GM12878 (cell line): Measurements from ENCODE around the gene PHYKPL. TPM values are rescaled to one million over a fixed set of nuclear protein-coding genes. Genes with fewer than 3 reads are reported as not detected.

Experiments
- ATAC-seq: fragments of 200-7000 bp; cut with Tn5 transposase; 3 replicates; pipeline ENCODE4 v1.9.1; 2020; ENCODE audit warnings: mild to moderate bottlenecking, moderate library complexity
- BruUV-seq: library from RNA; stranded (reverse); fragments of 400-500 nt; replicated peaks from 2 replicates; lab custom pipeline; 2021; lab: Mats Ljungman, UMichigan
- CTCF ChIA-PET: fragments of 300-600 bp; sonication (Branson Sonifier 250); formaldehyde crosslinking; extraction: SDS; loops from one replicate; lab custom pipeline; 2021; ENCODE audit warnings: inconsistent platforms; lab: Yijun Ruan, JAX
- POLR2A ChIA-PET: fragments of 350-600 bp; formaldehyde crosslinking; extraction: SDS; loops from one replicate; lab custom pipeline; 2021; ENCODE audit warnings: inconsistent platforms; lab: Charles Lee
- RAD21 ChIA-PET: fragments of 300-600 bp; sonication (Branson Sonifier 250); formaldehyde crosslinking; loops from one replicate; lab custom pipeline; 2023; ENCODE audit warnings: antibody characterized with exemption; ENCODE audit not compliant: unreplicated experiment; lab: Charles Lee
- SMC1A ChIA-PET: fragments of 300-600 bp; sonication (Branson Sonifier 250); formaldehyde crosslinking; loops from one replicate; lab custom pipeline; 2023; ENCODE audit not compliant: unreplicated experiment, uncharacterized antibody; lab: Charles Lee
- DNase-seq: peaks from one replicate; pipeline ENCODE4 v3.0.0-alpha.2; 2011; ENCODE audit warnings: low read depth, low spot score
- FAIRE-seq: peaks from 3 replicates; lab custom pipeline; 2011; peaks lifted over from hg19 to GRCh38; lab: Jason Lieb, UNC
- H2AFZ ChIP-seq: 2 replicates; pipeline ENCODE4 v1.6.0; 2011; ENCODE audit warnings: low read depth, low read length, control low read depth; ENCODE audit not compliant: control insufficient read depth
- H3K27ac ChIP-seq: 2 replicates; pipeline ENCODE4 v1.5.1; 2011; ENCODE audit warnings: control low read depth; ENCODE audit not compliant: control insufficient read depth, insufficient read depth
- H3K27me3 ChIP-seq, 2 experiments: replicated peaks in 1 of 2; 2 replicates each; pipeline versions ENCODE4 v1.6.0 to v1.6.1; 2011; ENCODE audit warnings: low read length in 1 of 2; ENCODE audit not compliant: control insufficient read depth in 2 of 2, insufficient read depth in 2 of 2
- H3K36me3 ChIP-seq, 2 experiments: 2 replicates each; pipeline ENCODE4 v1.5.1; 2011; ENCODE audit warnings: low read length in 1 of 2; ENCODE audit not compliant: control insufficient read depth in 2 of 2, insufficient read depth in 2 of 2
- H3K4me1 ChIP-seq: 2 replicates; pipeline ENCODE4 v1.6.1; 2011; ENCODE audit warnings: mild to moderate bottlenecking, low read length, moderate library complexity, mixed read lengths; ENCODE audit not compliant: control insufficient read depth, insufficient read depth
- H3K4me2 ChIP-seq: 2 replicates; pipeline ENCODE4 v1.6.0; 2011; ENCODE audit warnings: control low read depth; ENCODE audit not compliant: control insufficient read depth, insufficient read depth
- H3K4me3 ChIP-seq: fragments of 200-600 bp; sonication (generic); 2 replicates; pipeline ENCODE4 v1.5.1; 2016
- H3K79me2 ChIP-seq: 2 replicates; pipeline ENCODE4 v1.6.0; 2011; ENCODE audit warnings: low read length; ENCODE audit not compliant: control insufficient read depth, insufficient read depth
- H3K9ac ChIP-seq: 2 replicates; pipeline ENCODE4 v1.8.0; 2011; ENCODE audit warnings: low read length, control low read depth, mixed read lengths; ENCODE audit not compliant: control insufficient read depth, insufficient read depth
- H3K9me3 ChIP-seq: replicated peaks from 3 replicates; pipeline ENCODE4 v1.5.1; 2011; ENCODE audit warnings: mild to moderate bottlenecking, low read length; ENCODE audit not compliant: control insufficient read depth, insufficient read depth
- H4K20me1 ChIP-seq: 2 replicates; pipeline ENCODE4 v1.6.0; 2011; ENCODE audit not compliant: control insufficient read depth, insufficient read depth
- BACH1 ChIP-seq: fragments of 450-650 bp; IDR thresholded peaks from 2 replicates; pipeline ENCODE4 v1.6.1; 2017; ENCODE audit warnings: mild to moderate bottlenecking, borderline replicate concordance
- GATAD2B ChIP-seq: fragments of 450-650 bp; conservative IDR thresholded peaks from 2 replicates; pipeline ENCODE4 v1.6.1; 2017; ENCODE audit warnings: low read depth, mild to moderate bottlenecking, moderate library complexity
- HDAC6 ChIP-seq: fragments of 200-600 bp; sonication (generic); IDR thresholded peaks from one replicate; pipeline ENCODE4 v1.8.0; 2017; ENCODE audit warnings: antibody characterized with exemption; ENCODE audit not compliant: unreplicated experiment
- PAX8 ChIP-seq: fragments of 450-650 bp; IDR thresholded peaks from 2 replicates; pipeline ENCODE4 v1.6.1; 2017; ENCODE audit warnings: mild to moderate bottlenecking, moderate library complexity
- POLR2A ChIP-seq: IDR thresholded peaks from 2 replicates; pipeline ENCODE4 v1.6.1; 2011; ENCODE audit warnings: low read depth, mild to moderate bottlenecking, low read length
- POLR2AphosphoS5 ChIP-seq: IDR thresholded peaks from 2 replicates; pipeline ENCODE4 v1.6.1; 2011; ENCODE audit warnings: mild to moderate bottlenecking, low read length, inconsistent platforms
- TCF7 ChIP-seq: IDR thresholded peaks from 2 replicates; pipeline ENCODE4 v1.6.1; 2014; ENCODE audit warnings: antibody characterized with exemption, borderline replicate concordance
- ZNF207 ChIP-seq: fragments of 450-650 bp; IDR thresholded peaks from 2 replicates; pipeline ENCODE4 v1.6.1; 2014; ENCODE audit warnings: antibody characterized with exemption, mild to moderate bottlenecking, borderline replicate concordance
- WGBS: methylation state at CpG from one replicate; pipeline ENCODE4 v1.1.6; 2016; ENCODE audit warnings: low lambda C conversion rate; ENCODE audit not compliant: insufficient replicate concordance, insufficient coverage; ENCODE audit errors: missing lambda C conversion rate; 5-methylcytosine and 5-hydroxymethylcytosine counted together
- in situ Hi-C: fragments of 300-500 bp; cut with MboI; formaldehyde crosslinking; loops from 9 replicates; pipeline ENCODE4 v1.14.3; 2018; ENCODE audit warnings: mixed read lengths
- intact Hi-C: fragments of 100-400 bp; cut with micrococcal nuclease; formaldehyde crosslinking; loops from one replicate; pipeline ENCODE4 v1.14.2; 2022; ENCODE audit not compliant: unreplicated experiment
- polyA plus RNA-seq, 11 experiments: library from polyadenylated mRNA; depleted of rRNA in 4 of 11; unstranded in 6 of 11; stranded (reverse) in 5 of 11; fragments of >200 nt; fragmentation: Nextera tagmentation in 4 of 11; fragmentation: Illumina TruSeq in 1 of 11; extraction: Ambion mirVana in 4 of 11; extraction: Trizol in 1 of 11; gene quantifications; 1 replicate in 1 of 11; 2 replicates in 10 of 11; pipeline versions ENCODE4 v1.2.1 to v1.2.3, GENCODE V29; 2011 to 2016; ENCODE audit warnings: inconsistent platforms in 2 of 11, missing spikeins in 2 of 11, low read depth in 1 of 11
- total RNA-seq, 4 experiments: library from RNA; depleted of rRNA in 3 of 4; stranded (reverse); fragments of >200 nt in 3 of 4; fragmentation: Illumina TruSeq in 1 of 4; extraction: Trizol in 1 of 4; gene quantifications; 2 replicates each; pipeline versions ENCODE4 v1.2.1 to v1.2.3, GENCODE V29; 2013 to 2021
- TF ChIP-seq, protein P1 (sequence below): fragments of 450-650 bp; IDR thresholded peaks from 2 replicates; pipeline ENCODE4 v1.6.1; 2016; ENCODE audit warnings: mild to moderate bottlenecking
- TF ChIP-seq, protein P2 (sequence below), 3 experiments: IDR thresholded peaks in 2 of 3; conservative IDR thresholded peaks in 1 of 3; 2 replicates each; pipeline ENCODE4 v1.5.1; 2011; ENCODE audit warnings: low read depth in 3 of 3, low read length in 3 of 3, mild to moderate bottlenecking in 3 of 3, control low read depth in 2 of 3, moderate library complexity in 2 of 3, inconsistent platforms in 1 of 3, mixed read lengths in 1 of 3; ENCODE audit not compliant: control insufficient read depth in 2 of 3, insufficient read depth in 1 of 3; ENCODE audit errors: extremely low read depth in 1 of 3

The PHYKPL gene
- total and polyA plus RNA-seq, 10 of the 15 experiments (the other 5 are each of a cell fraction or from before 2014, with no cell fraction given), result 4.5 to 53.9 (median 25.6) TPM

DNA sequence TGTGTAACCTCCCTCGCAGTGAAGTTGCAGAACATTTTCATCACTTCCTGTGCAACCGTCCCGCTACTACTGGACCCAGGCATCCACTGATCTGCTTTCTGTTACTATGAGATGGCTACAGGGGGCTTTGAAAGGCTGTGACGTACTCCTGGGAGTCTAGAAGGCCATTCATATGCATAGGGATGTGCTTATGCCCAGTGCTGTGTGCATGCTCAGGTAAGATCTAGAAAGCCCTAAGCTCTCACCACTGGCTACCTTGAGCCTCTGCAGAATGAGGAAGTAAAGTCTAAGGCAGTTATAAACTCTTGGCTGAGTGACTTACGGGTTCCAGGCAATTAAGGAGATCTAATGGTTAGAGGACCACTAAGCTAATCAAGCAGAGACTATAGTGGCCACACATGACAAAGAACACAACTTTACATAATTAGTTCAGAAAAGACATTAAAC, 16.5 kb downstream of the PHYKPL start (continued):
- TF ChIP-seq TCF7 (no peak), HDAC6 (no peak), PAX8 (no peak), BACH1 (0 out of 2 replicates have a peak, but pooled peaks have one; percentile 31)
- TF ChIP-seq, protein P1, sequence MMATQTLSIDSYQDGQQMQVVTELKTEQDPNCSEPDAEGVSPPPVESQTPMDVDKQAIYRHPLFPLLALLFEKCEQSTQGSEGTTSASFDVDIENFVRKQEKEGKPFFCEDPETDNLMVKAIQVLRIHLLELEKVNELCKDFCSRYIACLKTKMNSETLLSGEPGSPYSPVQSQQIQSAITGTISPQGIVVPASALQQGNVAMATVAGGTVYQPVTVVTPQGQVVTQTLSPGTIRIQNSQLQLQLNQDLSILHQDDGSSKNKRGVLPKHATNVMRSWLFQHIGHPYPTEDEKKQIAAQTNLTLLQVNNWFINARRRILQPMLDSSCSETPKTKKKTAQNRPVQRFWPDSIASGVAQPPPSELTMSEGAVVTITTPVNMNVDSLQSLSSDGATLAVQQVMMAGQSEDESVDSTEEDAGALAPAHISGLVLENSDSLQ, result peak; percentile 46; the same call in 1 of the 2 replicates

DNA sequence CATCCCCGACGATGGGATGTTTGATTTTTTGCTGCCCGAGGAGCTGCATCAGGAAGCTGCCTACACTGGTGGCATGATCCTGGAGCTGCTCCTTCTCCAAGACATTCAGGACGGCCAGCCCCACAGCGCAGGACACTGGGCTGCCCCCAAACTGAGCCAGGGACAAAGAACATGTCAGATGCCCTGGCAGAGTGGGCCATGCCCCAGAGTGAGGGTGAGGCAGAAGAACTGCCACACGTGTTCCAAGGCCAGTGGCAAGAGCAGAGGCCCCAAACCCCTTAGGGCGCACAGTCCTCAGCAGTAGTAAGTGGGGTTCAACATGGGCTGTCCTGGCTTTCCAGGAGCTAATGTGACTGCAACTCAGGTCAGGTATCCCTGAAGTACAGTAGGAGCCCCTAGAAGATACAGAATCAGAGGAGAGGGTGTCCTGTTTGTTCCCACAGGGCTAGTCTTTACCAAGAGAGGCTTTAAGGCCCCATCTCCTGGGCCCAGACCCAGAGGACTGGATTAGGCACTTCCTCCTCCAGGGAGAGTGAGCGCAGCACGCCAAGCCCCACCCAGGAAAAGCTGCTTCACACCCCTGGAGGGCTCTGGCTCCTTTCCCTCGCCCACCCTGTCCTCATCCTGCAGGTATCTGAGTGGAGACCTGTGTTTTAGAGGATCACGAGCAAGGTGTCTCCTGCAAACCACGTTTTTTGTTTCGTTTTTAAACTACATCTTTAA, 17.2 kb downstream of the PHYKPL start:
- no peaks in the 10 kb centered on the region; the same call in 1 of the 2 replicates for H4K20me1 ChIP-seq
- no peak overlapping the region for H3K9ac ChIP-seq
- WGBS, result 66% methylated on average over 13 of the region's 13 CpGs
- no peak overlapping the region for H3K27ac ChIP-seq
- SMC1A ChIA-PET, result interaction anchor here (1.0 to 1.5 kb wide), 2 partner anchors 8 to 10 kb away, joined by 4 to 6 read pairs; no protein-coding TSS in a partner anchor
- no TSS peak for BruUV-seq
- in situ Hi-C loops (no loop called here), intact Hi-C loops (no loop called here)
- ATAC-seq (peak; percentile 3; the same call in 1 of the 3 replicates), FAIRE-seq (no peak), DNase-seq (no peak)
- POLR2A ChIA-PET, result interaction anchor here (0.5 to 3.9 kb wide), 2 partner anchors 11 to 845 kb away, joined by 3 to 13 read pairs; partner anchors contain the start of gene HNRNPAB
- H3K9me3 ChIP-seq, result no peaks in the 10 kb centered on the region
- H3K36me3 ChIP-seq, result peaks cover 35% of the 10 kb centered on the region in 2 experiments
- no peaks in the 10 kb centered on the region; the same call in 1 of the 2 replicates for H3K4me1 ChIP-seq
- no peak overlapping the region for H2AFZ ChIP-seq
- CTCF ChIA-PET, result interaction anchor here (1.8 kb wide), 1 partner anchor 9 kb away, joined by 12 read pairs; no protein-coding TSS in a partner anchor
- no peak for TF ChIP-seq ZNF207
- peak; percentile 60 for TF ChIP-seq POLR2A
- TF ChIP-seq POLR2AphosphoS5, result peak; percentile 4; the same call in 1 of the 2 replicates
- TF ChIP-seq GATAD2B, result no peak
- TF ChIP-seq, protein P2, sequence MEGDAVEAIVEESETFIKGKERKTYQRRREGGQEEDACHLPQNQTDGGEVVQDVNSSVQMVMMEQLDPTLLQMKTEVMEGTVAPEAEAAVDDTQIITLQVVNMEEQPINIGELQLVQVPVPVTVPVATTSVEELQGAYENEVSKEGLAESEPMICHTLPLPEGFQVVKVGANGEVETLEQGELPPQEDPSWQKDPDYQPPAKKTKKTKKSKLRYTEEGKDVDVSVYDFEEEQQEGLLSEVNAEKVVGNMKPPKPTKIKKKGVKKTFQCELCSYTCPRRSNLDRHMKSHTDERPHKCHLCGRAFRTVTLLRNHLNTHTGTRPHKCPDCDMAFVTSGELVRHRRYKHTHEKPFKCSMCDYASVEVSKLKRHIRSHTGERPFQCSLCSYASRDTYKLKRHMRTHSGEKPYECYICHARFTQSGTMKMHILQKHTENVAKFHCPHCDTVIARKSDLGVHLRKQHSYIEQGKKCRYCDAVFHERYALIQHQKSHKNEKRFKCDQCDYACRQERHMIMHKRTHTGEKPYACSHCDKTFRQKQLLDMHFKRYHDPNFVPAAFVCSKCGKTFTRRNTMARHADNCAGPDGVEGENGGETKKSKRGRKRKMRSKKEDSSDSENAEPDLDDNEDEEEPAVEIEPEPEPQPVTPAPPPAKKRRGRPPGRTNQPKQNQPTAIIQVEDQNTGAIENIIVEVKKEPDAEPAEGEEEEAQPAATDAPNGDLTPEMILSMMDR (IDR thresholded peaks at IDR 0.05 in 2 of 3, conservative IDR thresholded peaks at IDR 0.05 in 1 of 3; ENCODE audit: control insufficient read depth in 2 of 3, extremely low read depth in 1 of 3, insufficient read depth in 1 of 3, low read depth in 3 of 3, low read length in 3 of 3), result no peak
- H3K27me3 ChIP-seq, result no peaks in the 10 kb centered on the region
- no peak overlapping the region for H3K4me2 ChIP-seq
- peaks cover under 1% of the 10 kb centered on the region; the same call in 1 of the 2 replicates for H3K79me2 ChIP-seq
- H3K4me3 ChIP-seq, result no peak overlapping the region
- RAD21 ChIA-PET, result no interaction called here
